WTC11 (cell line): ENCODE results near the gene SEC24A. TPM values are rescaled to one million over a fixed set of nuclear protein-coding genes. Genes with fewer than 3 reads are reported as not detected.
"Not testable (repeated sequence)": the region's sequence is repeated elsewhere in the genome, so short reads cannot be mapped to it uniquely, and the experiment has no call there.

Source experiments
- ATAC-seq: fragments of 200-7000 bp; cut with Tn5 transposase; 2 replicates; pipeline ENCODE4 v1.10.0; 2021; ENCODE audit warnings: mild to moderate bottlenecking, moderate library complexity
- CTCF ChIA-PET: fragments of 300-600 bp; sonication (Branson Sonifier 250); formaldehyde crosslinking; loops from one replicate; lab custom pipeline; 2021; ENCODE audit warnings: antibody characterized with exemption; lab: Charles Lee
- POLR2A ChIA-PET: fragments of 350-600 bp; sonication (Branson Sonifier 250); formaldehyde crosslinking; loops from one replicate; lab custom pipeline; 2021; ENCODE audit warnings: antibody characterized with exemption; lab: Charles Lee
- DNase-seq: peaks from one replicate; pipeline ENCODE4 v3.0.0; 2021; ENCODE audit warnings: low spot score
- H3K27ac Mint-ChIP-seq: 2 replicates; pipeline ENCODE4 v1.8.0; 2021; ENCODE audit warnings: mixed read lengths
- H3K27me3 Mint-ChIP-seq: 2 replicates; pipeline ENCODE4 v1.8.0; 2021; ENCODE audit warnings: low read depth, mild to moderate bottlenecking, moderate library complexity, mixed read lengths
- H3K36me3 Mint-ChIP-seq: 2 replicates; pipeline ENCODE4 v1.8.0; 2021; ENCODE audit warnings: mixed read lengths
- H3K4me1 Mint-ChIP-seq: 2 replicates; pipeline ENCODE4 v1.8.0; 2022; ENCODE audit warnings: mixed read lengths
- H3K4me3 Mint-ChIP-seq: 2 replicates; pipeline ENCODE4 v1.8.0; 2021; ENCODE audit warnings: mild to moderate bottlenecking, moderate library complexity, mixed read lengths
- H3K9me3 Mint-ChIP-seq: 2 replicates; pipeline ENCODE4 v1.8.0; 2021; ENCODE audit warnings: mixed read lengths
- CTCF ChIP-seq: fragments of 200-600 bp; IDR thresholded peaks from 2 replicates; pipeline ENCODE4 v1.8.0; 2022; ENCODE audit warnings: antibody characterized with exemption
- FOXJ3 ChIP-seq: sonication (generic); formaldehyde crosslinking; IDR thresholded peaks from 2 replicates; pipeline ENCODE4 v1.9.0; 2021; ENCODE audit warnings: missing genetic modification reagents, mild to moderate bottlenecking, borderline replicate concordance
- HMGA2 ChIP-seq: fragments of 250-450 bp; sonication (Bioruptor Pico); IDR thresholded peaks from 2 replicates; pipeline ENCODE4 v1.4.0; 2021; ENCODE audit warnings: mild to moderate bottlenecking, moderate library complexity
- JUN ChIP-seq: sonication (generic); formaldehyde crosslinking; IDR thresholded peaks from 2 replicates; pipeline ENCODE4 v1.8.0; 2023; ENCODE audit warnings: mild to moderate bottlenecking, missing genetic modification reagents
- NR2C2 ChIP-seq: sonication (generic); formaldehyde crosslinking; IDR thresholded peaks from 2 replicates; pipeline ENCODE4 v1.8.0; 2022; ENCODE audit warnings: mild to moderate bottlenecking, missing genetic modification reagents
- OVOL2 ChIP-seq: fragments of 250-450 bp; sonication (Bioruptor Pico); IDR thresholded peaks from 2 replicates; pipeline ENCODE4 v1.9.0; 2021; ENCODE audit warnings: mild to moderate bottlenecking, borderline replicate concordance
- PREB ChIP-seq: sonication (generic); formaldehyde crosslinking; IDR thresholded peaks from 2 replicates; pipeline ENCODE4 v1.8.1; 2022; ENCODE audit warnings: mild to moderate bottlenecking, missing genetic modification reagents, moderate library complexity, borderline replicate concordance
- SP1 ChIP-seq: sonication (generic); formaldehyde crosslinking; conservative IDR thresholded peaks from 2 replicates; pipeline ENCODE4 v1.8.1; 2022; ENCODE audit warnings: missing genetic modification reagents
- STAT6 ChIP-seq: sonication (generic); formaldehyde crosslinking; conservative IDR thresholded peaks from 2 replicates; pipeline ENCODE4 v1.8.1; 2023; ENCODE audit warnings: mild to moderate bottlenecking, low read depth, missing genetic modification reagents, moderate library complexity
- ZBTB21 ChIP-seq: sonication (generic); formaldehyde crosslinking; IDR thresholded peaks from 2 replicates; pipeline ENCODE4 v1.8.1; 2023; ENCODE audit warnings: mild to moderate bottlenecking, missing genetic modification reagents, borderline replicate concordance
- ZNF232 ChIP-seq: sonication (generic); formaldehyde crosslinking; IDR thresholded peaks from 2 replicates; pipeline ENCODE4 v1.8.0; 2022; ENCODE audit warnings: mild to moderate bottlenecking, missing genetic modification reagents
- ZNF423 ChIP-seq: fragments of 250-450 bp; sonication (Bioruptor Pico); IDR thresholded peaks from 2 replicates; pipeline ENCODE4 v2.1.2; 2022; ENCODE audit warnings: mild to moderate bottlenecking, moderate library complexity
- ZNF512 ChIP-seq: sonication (generic); formaldehyde crosslinking; IDR thresholded peaks from 2 replicates; pipeline ENCODE4 v1.8.1; 2022; ENCODE audit warnings: missing genetic modification reagents, borderline replicate concordance
- total RNA-seq: library from RNA; stranded (reverse); gene quantifications from 3 replicates; pipeline ENCODE4 v1.2.3, GENCODE V29; 2021

The SEC24A gene
- total RNA-seq, 1 experiment from 2014 or later = 30.5 TPM

- Mint-ChIP-seq H3K27me3 (no peaks in the 10 kb centered on the region), H3K27ac (no peak overlapping the region), H3K36me3 (peaks cover 53% of the 10 kb centered on the region), H3K4me3 (no peak overlapping the region), H3K4me1 (no peaks in the 10 kb centered on the region), H3K9me3 (no peaks in the 10 kb centered on the region)
- no peak for ATAC-seq
- ChIA-PET POLR2A (no interaction called here), CTCF (no interaction called here)
- DNase-seq = no peak
- TF ChIP-seq ZBTB21 (CRISPR knock-in tag) (no peak), FOXJ3 (CRISPR knock-in tag) (no peak), ZNF512 (CRISPR knock-in tag) (no peak), CTCF (no peak)
Observed at GRCh38 chr5:134708301-134708700, 59.7 kb downstream of the SEC24A start.

GRCh38 chr5:134714120-134714519, 65.5 kb downstream of the SEC24A start:
- Mint-ChIP-seq H3K27me3 (no peaks in the 10 kb centered on the region), H3K4me1 (no peaks in the 10 kb centered on the region), H3K4me3 (no peak overlapping the region), H3K27ac (no peak overlapping the region; the same call in 1 of the 2 replicates), H3K9me3 (no peaks in the 10 kb centered on the region), H3K36me3 (peaks cover 47% of the 10 kb centered on the region)
- ChIA-PET CTCF (no interaction called here), POLR2A (no interaction called here)
- ATAC-seq = no peak
- TF ChIP-seq OVOL2 (CRISPR knock-in tag) = no peak
- no peak for TF ChIP-seq SP1 (CRISPR knock-in tag)
- peak; percentile 49; the same call in 1 of the 2 replicates for TF ChIP-seq ZNF423 (CRISPR knock-in tag)
- no peak for DNase-seq

- CTCF ChIA-PET = no interaction called here
- ATAC-seq (no peak), DNase-seq (no peak)
- POLR2A ChIA-PET = no interaction called here
- Mint-ChIP-seq H3K27ac (no peak overlapping the region; the same call in 1 of the 2 replicates), H3K4me3 (no peak overlapping the region), H3K9me3 (no peaks in the 10 kb centered on the region), H3K4me1 (no peaks in the 10 kb centered on the region), H3K27me3 (no peaks in the 10 kb centered on the region), H3K36me3 (peaks cover 45% of the 10 kb centered on the region)
- TF ChIP-seq STAT6 (CRISPR knock-in tag) (no peak), HMGA2 (CRISPR knock-in tag) (no peak), ZNF232 (CRISPR knock-in tag) (no peak), JUN (CRISPR knock-in tag) (no peak), NR2C2 (no peak), PREB (no peak)
Observed at GRCh38 chr5:134714541-134714940, 66.0 kb downstream of the SEC24A start.

GRCh38 chr5:134715466-134715865, 66.9 kb downstream of the SEC24A start:
- H3K27ac Mint-ChIP-seq, H3K9me3 Mint-ChIP-seq: not testable (repeated sequence)
- peaks cover 42% of the 10 kb centered on the region for H3K36me3 Mint-ChIP-seq

More at GRCh38 chr5:134715466-134715865, 66.9 kb downstream of the SEC24A start:
- ATAC-seq, CTCF ChIA-PET, H3K27me3 Mint-ChIP-seq, H3K4me1 Mint-ChIP-seq, H3K4me3 Mint-ChIP-seq, DNase-seq, POLR2A ChIA-PET: not testable (repeated sequence)
